Spleen (tissue), 11 donors: Measurements from ENCODE around the gene PLA2G5. TPM values are rescaled to one million over a fixed set of nuclear protein-coding genes. Genes with fewer than 3 reads are reported as not detected.

Experiments
- DNase-seq: peaks from one replicate; pipeline ENCODE4 v3.0.0-alpha.2; 2020
- H3K27ac ChIP-seq, 8 donors: fragments of 200-600 bp; sonication (generic) in 7 of 8; 1 replicate in 4 of 8; 2 replicates in 4 of 8; pipeline versions ENCODE4 v1.5.0 to v1.8.0; 2016 to 2021; ENCODE audit warnings: inconsistent platforms in 4 of 8, mild to moderate bottlenecking in 4 of 8, moderate library complexity in 1 of 8
- H3K27me3 ChIP-seq, 7 donors: fragments of 200-600 bp; sonication (generic) in 6 of 7; replicated peaks in 1 of 7; 1 replicate in 4 of 7; 2 replicates in 3 of 7; pipeline versions ENCODE4 v1.5.0 to v1.8.0; 2016 to 2021; ENCODE audit warnings: inconsistent platforms in 3 of 7, mild to moderate bottlenecking in 1 of 7
- H3K36me3 ChIP-seq, 6 donors: fragments of 200-600 bp; sonication (generic) in 5 of 6; 1 replicate in 4 of 6; 2 replicates in 2 of 6; pipeline versions ENCODE4 v1.5.0 to v1.8.0; 2016 to 2021; ENCODE audit warnings: inconsistent platforms in 2 of 6
- H3K4me1 ChIP-seq, 6 donors: fragments of 200-600 bp; sonication (generic) in 5 of 6; 1 replicate in 3 of 6; 2 replicates in 3 of 6; pipeline versions ENCODE4 v1.5.0 to v1.8.0; 2016 to 2021; ENCODE audit warnings: inconsistent platforms in 3 of 6
- H3K4me3 ChIP-seq, 8 donors: fragments of 200-600 bp; sonication (generic) in 7 of 8; 1 replicate in 4 of 8; 2 replicates in 4 of 8; pipeline versions ENCODE4 v1.5.0 to v1.8.0; 2016 to 2021; ENCODE audit warnings: inconsistent platforms in 4 of 8, mild to moderate bottlenecking in 4 of 8, moderate library complexity in 2 of 8
- H3K9me3 ChIP-seq, 8 donors: fragments of 200-600 bp; sonication (generic) in 7 of 8; 1 replicate in 4 of 8; 2 replicates in 4 of 8; pipeline versions ENCODE4 v1.5.0 to v1.8.0; 2016 to 2021; ENCODE audit warnings: inconsistent platforms in 4 of 8
- POLR2A ChIP-seq, 3 donors: fragments of 450-650 bp; IDR thresholded peaks; one replicate each; pipeline ENCODE4 v1.5.1; 2017; ENCODE audit warnings: antibody characterized with exemption in 3 of 3, mild to moderate bottlenecking in 1 of 3
- POLR2AphosphoS5 ChIP-seq, 3 donors: sonication (generic); formaldehyde crosslinking; IDR thresholded peaks; one replicate each; pipeline ENCODE4 v1.5.1; 2017; ENCODE audit warnings: antibody characterized with exemption in 3 of 3
- whole genome bisulfite sequencing, 5 donors: extraction: QIAGEN DNeasy Blood & Tissue Kit in 3 of 5; methylation state at CpG; one replicate each; pipeline versions ENCODE4 v1.1.5 to v1.1.7; 2013 to 2018; 5-methylcytosine and 5-hydroxymethylcytosine counted together
- intact Hi-C: fragments of 100-400 bp; cut with DNase I; formaldehyde crosslinking; loops from one replicate; pipeline ENCODE4 v1.15.0; 2023; ENCODE audit warnings: low total_unique reads
- polyA plus RNA-seq, 3 donors: library from polyadenylated mRNA; stranded (reverse); fragments of 200-250 nt; gene quantifications; one replicate each; pipeline ENCODE4 v1.2.1, GENCODE V29; 2013
- total RNA-seq, 7 donors: library from RNA; depleted of rRNA in 3 of 7; stranded (reverse); fragments of >200 nt in 3 of 7; fragmentation: NEBNext Ultra II Directional in 4 of 7; extraction: Animal tissue kit (Norgen Biotek cat#: 25700) in 4 of 7; gene quantifications; one replicate each; pipeline versions ENCODE4 v1.1.0 to v1.2.1, GENCODE V29; 2016 to 2021
- TF ChIP-seq, protein P1 (sequence below), 11 experiments: fragments of 200-600 bp in 7 of 11; fragments of 450-650 bp in 4 of 11; sonication (generic) in 4 of 11; IDR thresholded peaks in 8 of 11; conservative IDR thresholded peaks in 3 of 11; 1 replicate in 7 of 11; 2 replicates in 4 of 11; pipeline versions ENCODE4 v1.4.0 to v1.8.0; 2016 to 2021; ENCODE audit warnings: antibody characterized with exemption in 11 of 11, inconsistent platforms in 4 of 11, mild to moderate bottlenecking in 1 of 11
- donor health status: healthy with polysubstance abuse.
- donor health status: DM: no; HTN: no; CAD: no; lungs with moderate emphysema.
- donor health status: DM: no; HTN: no; CAD: no.
- donor health status: Bipolar disorder and iron deficiency.
- donor health status: healthy.
- donor health status: DM: no; HTN: no; CAD: no.
- donor health status: DM: yes; HTN: yes; CAD: no.

PLA2G5 gene
- total and polyA plus RNA-seq, 10 donors: 0.34 to 2.0 (median 0.89) TPM; not detected in 3

DNA sequence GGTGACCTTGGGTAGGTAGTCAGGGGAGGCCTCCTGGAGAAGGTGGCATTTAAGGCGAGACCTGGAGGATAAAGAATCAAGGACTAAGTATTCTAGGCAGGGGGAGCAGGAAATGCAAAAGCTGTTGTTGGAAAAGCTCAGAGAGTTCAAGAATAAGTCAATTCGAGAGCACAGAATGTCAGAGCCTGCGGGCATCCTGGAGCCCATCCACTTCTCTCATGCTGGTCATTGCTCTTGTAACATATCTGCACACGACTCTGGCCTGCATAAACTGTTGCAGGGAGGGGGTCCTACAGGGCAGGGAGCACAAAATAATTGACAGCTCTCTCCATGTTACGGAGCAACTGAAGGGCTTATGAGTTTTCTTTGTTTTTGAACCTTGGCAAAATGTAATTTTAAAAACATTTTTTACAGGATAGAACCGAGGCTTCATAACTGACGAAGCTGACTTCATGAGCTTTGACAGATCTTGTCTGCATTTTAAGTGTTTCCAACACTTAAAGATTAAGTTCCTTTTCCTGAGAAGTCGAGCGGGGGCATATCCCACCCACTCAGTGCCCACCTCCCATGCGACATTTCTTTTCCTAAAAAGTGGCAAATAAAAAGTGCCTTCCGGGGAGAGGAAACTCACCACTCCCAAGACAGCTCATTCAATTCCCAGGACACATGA is 4.2 kb downstream of the PLA2G5 start:
- TF ChIP-seq POLR2AphosphoS5 (IDR thresholded peaks at IDR 0.05): no peak
- Histone ChIP-seq H3K4me1 (peaks cover 0 to 66% (median 25%) of the 10 kb centered on the region in 6 donors), H3K27me3 (peaks cover 0 to under 1% (median 0%) of the 10 kb centered on the region in 7 donors), H3K9me3 (no peaks in the 10 kb centered on the region), H3K27ac (peak overlapping the region in 1 of 8 donors; percentile 9), H3K36me3 (no peaks in the 10 kb centered on the region), H3K4me3 (no peak overlapping the region)
- 57 to 76% (median 68%) methylated on average over 11 of the region's 11 CpGs for WGBS, 5 donors
- no peak for DNase-seq
- intact Hi-C loops: no loop called here

DNA sequence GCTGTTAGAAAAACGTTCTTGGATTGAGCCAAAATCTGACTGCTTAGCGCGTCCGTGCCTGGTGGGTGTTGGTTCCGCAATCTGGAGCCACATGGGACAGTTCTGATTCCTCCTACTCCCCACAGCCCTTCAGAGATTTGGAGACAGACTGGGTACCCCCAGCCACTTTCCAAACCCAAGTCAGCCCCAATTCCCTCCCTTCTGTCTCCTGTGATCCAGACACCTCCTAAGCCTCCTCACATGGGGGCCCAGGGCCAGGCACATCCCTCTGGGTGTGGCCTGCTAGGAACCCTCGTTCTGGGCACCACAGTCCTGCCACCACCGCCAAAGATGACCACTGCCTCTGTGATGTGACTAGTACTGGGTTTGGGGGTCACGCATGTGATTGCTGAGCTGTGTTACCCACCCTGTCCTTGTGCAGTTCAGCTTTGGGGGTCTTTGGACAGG is 4.8 kb downstream of the PLA2G5 start:
- Histone ChIP-seq H3K27ac (peak overlapping the region in 1 of 8 donors; percentile 9), H3K4me1 (peaks cover 0 to 70% (median 25%) of the 10 kb centered on the region in 6 donors), H3K9me3 (no peaks in the 10 kb centered on the region), H3K4me3 (no peak overlapping the region), H3K36me3 (no peaks in the 10 kb centered on the region), H3K27me3 (peaks cover 0 to 6% (median 0%) of the 10 kb centered on the region in 7 donors)
- TF ChIP-seq POLR2A (IDR thresholded peaks at IDR 0.05) (no peak), POLR2AphosphoS5 (IDR thresholded peaks at IDR 0.05) (no peak)
- TF ChIP-seq, protein P1, sequence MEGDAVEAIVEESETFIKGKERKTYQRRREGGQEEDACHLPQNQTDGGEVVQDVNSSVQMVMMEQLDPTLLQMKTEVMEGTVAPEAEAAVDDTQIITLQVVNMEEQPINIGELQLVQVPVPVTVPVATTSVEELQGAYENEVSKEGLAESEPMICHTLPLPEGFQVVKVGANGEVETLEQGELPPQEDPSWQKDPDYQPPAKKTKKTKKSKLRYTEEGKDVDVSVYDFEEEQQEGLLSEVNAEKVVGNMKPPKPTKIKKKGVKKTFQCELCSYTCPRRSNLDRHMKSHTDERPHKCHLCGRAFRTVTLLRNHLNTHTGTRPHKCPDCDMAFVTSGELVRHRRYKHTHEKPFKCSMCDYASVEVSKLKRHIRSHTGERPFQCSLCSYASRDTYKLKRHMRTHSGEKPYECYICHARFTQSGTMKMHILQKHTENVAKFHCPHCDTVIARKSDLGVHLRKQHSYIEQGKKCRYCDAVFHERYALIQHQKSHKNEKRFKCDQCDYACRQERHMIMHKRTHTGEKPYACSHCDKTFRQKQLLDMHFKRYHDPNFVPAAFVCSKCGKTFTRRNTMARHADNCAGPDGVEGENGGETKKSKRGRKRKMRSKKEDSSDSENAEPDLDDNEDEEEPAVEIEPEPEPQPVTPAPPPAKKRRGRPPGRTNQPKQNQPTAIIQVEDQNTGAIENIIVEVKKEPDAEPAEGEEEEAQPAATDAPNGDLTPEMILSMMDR (IDR thresholded peaks at IDR 0.05 in 8 of 11, conservative IDR thresholded peaks at IDR 0.05 in 3 of 11): no peak
- intact Hi-C loops: no loop called here
- WGBS, 5 donors: 51 to 81% (median 77%) methylated on average over 7 to 8 of the region's 8 CpGs
- DNase-seq: no peak

DNA sequence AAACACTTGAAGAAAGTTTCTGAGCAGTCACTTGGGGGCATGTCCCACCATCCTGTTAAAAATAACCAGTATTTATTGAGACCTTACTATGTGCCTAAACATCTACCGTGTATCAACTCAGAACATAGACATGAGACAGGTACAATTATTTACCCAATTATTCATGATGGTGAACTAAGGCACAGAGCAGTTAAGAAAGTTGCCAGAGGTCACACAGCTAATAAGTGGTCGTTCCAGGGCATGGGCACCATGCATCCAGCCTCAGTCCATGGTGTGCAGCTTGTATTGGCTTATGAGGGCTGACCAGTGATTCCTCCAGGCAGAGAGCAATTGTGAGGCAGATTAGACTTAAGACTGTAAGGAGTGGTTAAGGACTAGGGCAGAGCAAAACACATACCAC is 5.4 kb downstream of the PLA2G5 start:
- peaks cover 0 to 70% (median 30%) of the 10 kb centered on the region in 6 donors for H3K4me1 ChIP-seq
- peaks cover 0 to 11% (median 0%) of the 10 kb centered on the region in 7 donors for H3K27me3 ChIP-seq
- intact Hi-C loops: no loop called here
- no peak for DNase-seq
- no peaks in the 10 kb centered on the region for H3K36me3 ChIP-seq
- no peak for TF ChIP-seq POLR2A (IDR thresholded peaks at IDR 0.05)
- no peak for TF ChIP-seq POLR2AphosphoS5 (IDR thresholded peaks at IDR 0.05)
- TF ChIP-seq, protein P1 (IDR thresholded peaks at IDR 0.05 in 8 of 11, conservative IDR thresholded peaks at IDR 0.05 in 3 of 11): no peak
- no peak overlapping the region for H3K4me3 ChIP-seq
- H3K27ac ChIP-seq: no peak overlapping the region
- no peaks in the 10 kb centered on the region for H3K9me3 ChIP-seq
- 67 to 97% (median 93%) methylated on average over 2 of the region's 2 CpGs for WGBS, 5 donors

DNA sequence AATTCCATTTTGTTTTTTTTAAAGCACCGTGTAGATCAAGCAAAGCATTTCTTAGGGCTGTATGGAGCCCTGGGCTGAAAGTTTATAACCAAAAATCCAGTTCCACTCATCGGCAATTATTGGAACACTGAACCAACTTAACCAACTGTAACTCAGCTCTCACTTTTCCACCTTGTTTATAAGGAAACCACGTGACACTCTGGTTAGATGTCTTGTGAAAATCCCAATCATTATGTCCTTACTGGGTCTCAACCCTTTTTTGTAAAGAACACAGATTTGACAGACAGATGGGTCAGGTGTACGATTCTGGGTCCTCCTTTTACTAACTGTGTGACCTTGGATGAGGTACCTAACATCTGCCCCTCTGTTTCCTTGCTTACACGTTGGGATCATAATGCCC is 6.2 kb downstream of the PLA2G5 start:
- intact Hi-C loops: no loop called here
- Histone ChIP-seq H3K27me3 (peaks cover 0 to 19% (median 0%) of the 10 kb centered on the region in 7 donors), H3K4me3 (no peak overlapping the region), H3K9me3 (no peaks in the 10 kb centered on the region), H3K4me1 (peaks cover 6 to 79% (median 39%) of the 10 kb centered on the region in 6 donors), H3K36me3 (no peaks in the 10 kb centered on the region), H3K27ac (no peak overlapping the region)
- DNase-seq: no peak
- WGBS, 5 donors: 64 to 81% (median 75%) methylated on average over 5 of the region's 5 CpGs
- TF ChIP-seq POLR2AphosphoS5 (IDR thresholded peaks at IDR 0.05) (no peak), POLR2A (IDR thresholded peaks at IDR 0.05) (no peak)
- TF ChIP-seq, protein P1 (IDR thresholded peaks at IDR 0.05 in 8 of 11, conservative IDR thresholded peaks at IDR 0.05 in 3 of 11): no peak
